Prostate gland (tissue), 2 donors: ENCODE results near the gene KRTDAP.

Source experiments
- CTCF ChIP-seq, 4 experiments: fragments of 200-600 bp in 2 of 4; fragments of 450-650 bp in 2 of 4; sonication (generic) in 2 of 4; IDR thresholded peaks; 1 replicate in 3 of 4; 2 replicates in 1 of 4; pipeline ENCODE4 v1.5.1; 2016 to 2019; ENCODE audit warnings: antibody characterized with exemption in 4 of 4, mild to moderate bottlenecking in 2 of 4, moderate library complexity in 2 of 4
- POLR2A ChIP-seq: fragments of 450-650 bp; IDR thresholded peaks from one replicate; pipeline ENCODE4 v1.6.1; 2016; ENCODE audit warnings: antibody characterized with exemption, mild to moderate bottlenecking

- no peak for TF ChIP-seq POLR2A
- TF ChIP-seq CTCF (IDR thresholded peaks at IDR 0.05), result no peak
These were observed 52.8 kb downstream of the KRTDAP start for GRCh38 chr19:35437406-35437951.
